ENCODE data around the gene ASAP3. TPM values are rescaled to one million over a fixed set of nuclear protein-coding genes. Genes with fewer than 3 reads are reported as not detected.
A peak's percentile ranks its signal among the peaks of the same experiment; 100 is the strongest.

Gene ASAP3
- total RNA-seq, 1 donor = 0.42 TPM

DNA sequence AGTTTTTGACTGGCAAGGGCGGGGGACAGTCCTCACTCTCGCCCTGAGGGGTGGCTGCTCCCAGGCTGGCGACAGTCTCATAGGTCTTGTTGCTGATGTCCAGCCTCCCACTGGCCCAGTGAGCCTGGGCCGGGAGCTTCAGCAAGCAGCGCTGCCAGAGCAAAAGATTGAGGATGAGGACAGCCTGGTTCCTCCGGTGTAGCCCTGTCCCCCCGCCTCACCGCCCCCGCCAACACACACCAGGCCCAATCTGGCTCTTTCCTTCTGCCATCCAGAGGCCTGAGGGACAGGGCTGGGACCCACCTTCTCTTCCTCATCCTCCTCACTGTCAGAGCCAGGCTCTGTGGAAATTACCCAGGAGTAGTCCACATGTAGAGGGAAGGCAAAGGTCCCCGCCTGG is 50.9 kb downstream of the ASAP3 start:
- no peak overlapping the region for H3K4me3 ChIP-seq (ENCODE audit: low read length)
- H3K27me3 ChIP-seq (ENCODE audit: insufficient read depth, low read length) = no peaks in the 10 kb centered on the region
- no peaks in the 10 kb centered on the region for H3K4me1 ChIP-seq (ENCODE audit: insufficient read depth, low read length)
- no peaks in the 10 kb centered on the region for H3K9me3 ChIP-seq (ENCODE audit: low read depth, low read length)

DNA sequence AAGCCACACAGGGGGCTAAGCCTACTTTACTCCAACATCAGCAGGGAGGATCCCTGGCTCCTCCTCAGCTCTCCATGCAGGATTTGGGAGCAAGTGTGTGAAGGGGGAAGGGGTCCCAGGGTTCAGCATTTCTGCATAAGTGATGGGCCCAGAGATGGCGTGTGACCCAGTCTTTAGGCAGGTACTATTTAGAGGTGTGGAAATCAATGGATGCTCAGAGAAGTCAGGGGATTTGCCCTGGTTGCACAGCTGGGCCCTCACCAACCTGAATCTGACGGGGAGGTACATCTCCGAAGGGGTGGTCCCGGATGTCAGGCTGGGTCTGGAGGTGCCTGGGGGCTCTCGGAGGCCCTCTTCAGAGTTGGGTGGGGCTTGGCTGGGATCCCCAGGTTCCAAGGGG is 52.5 kb downstream of the ASAP3 start:
- peaks cover 1% of the 10 kb centered on the region for H3K27me3 ChIP-seq (ENCODE audit: insufficient read depth, low read length)
- H3K9me3 ChIP-seq (ENCODE audit: low read depth, low read length) = no peaks in the 10 kb centered on the region
- no peak overlapping the region for H3K4me3 ChIP-seq (ENCODE audit: low read length)
- H3K4me1 ChIP-seq (ENCODE audit: insufficient read depth, low read length) = no peaks in the 10 kb centered on the region

DNA sequence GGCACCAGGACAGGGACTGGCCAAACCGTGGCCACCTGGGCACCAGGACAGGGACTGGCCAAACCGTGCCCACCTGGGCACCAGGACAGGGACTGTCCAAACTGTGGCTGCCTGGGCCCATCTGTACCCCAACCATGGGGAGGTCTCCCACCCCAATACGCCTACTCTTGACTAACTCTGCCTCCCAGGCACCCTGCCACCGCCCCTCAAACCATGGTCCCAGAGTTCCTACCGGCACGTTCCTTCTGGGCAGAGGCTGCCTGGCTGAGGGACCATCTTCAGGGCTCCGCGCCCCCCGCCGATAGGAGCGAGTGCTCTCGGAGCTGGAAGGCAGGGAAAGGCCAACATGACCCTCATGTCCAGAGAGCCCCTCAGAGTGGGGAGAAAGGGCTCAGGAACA is 53.2 kb downstream of the ASAP3 start:
- no peaks in the 10 kb centered on the region for H3K9me3 ChIP-seq (ENCODE audit: low read depth, low read length)
- no peak overlapping the region for H3K4me3 ChIP-seq (ENCODE audit: low read length)
- H3K4me1 ChIP-seq (ENCODE audit: insufficient read depth, low read length) = no peaks in the 10 kb centered on the region
- peaks cover 8% of the 10 kb centered on the region for H3K27me3 ChIP-seq (ENCODE audit: insufficient read depth, low read length)

DNA sequence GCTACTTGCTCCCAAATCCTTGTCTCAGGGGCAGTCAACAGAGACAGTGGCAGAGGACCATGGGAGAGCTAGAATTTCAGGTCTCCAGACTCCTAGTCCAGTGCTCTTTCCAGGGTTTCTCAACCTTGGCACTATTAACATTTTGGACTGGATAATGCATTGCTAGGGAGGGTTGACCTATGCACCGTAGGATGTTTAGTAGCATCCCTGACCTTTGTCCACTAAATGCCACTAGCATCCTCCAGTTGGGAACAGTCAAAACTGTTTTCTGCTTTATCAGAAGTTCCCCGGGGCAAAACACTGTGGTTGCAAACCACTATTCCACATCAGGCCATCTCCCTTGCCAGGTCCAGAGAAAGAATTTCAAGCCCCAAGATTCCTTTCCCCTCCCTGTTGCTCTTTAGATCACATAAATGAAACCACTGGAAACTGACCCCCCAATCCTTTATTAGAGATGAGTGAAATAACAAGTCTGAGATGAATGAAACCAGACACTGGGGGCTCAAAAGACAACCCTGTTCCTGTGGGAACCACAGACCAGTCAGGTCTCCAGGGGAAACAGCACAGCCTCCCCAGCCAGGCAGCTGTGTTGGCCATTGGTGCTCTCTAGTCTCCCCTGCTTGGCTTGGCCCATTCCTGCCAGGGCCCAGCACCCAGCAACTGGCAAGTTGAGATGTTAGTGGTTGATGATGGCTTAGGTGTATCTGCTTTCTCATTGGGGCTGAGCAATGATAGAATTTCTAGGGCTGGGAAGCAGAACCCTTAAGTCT is 55.7 kb downstream of the ASAP3 start:
- no peak overlapping the region for H3K4me3 ChIP-seq (ENCODE audit: low read length)
- H3K27me3 ChIP-seq (ENCODE audit: insufficient read depth, low read length) = peaks cover 24% of the 10 kb centered on the region
- no peaks in the 10 kb centered on the region for H3K9me3 ChIP-seq (ENCODE audit: low read depth, low read length)
- peaks cover 9% of the 10 kb centered on the region for H3K4me1 ChIP-seq (ENCODE audit: insufficient read depth, low read length)

DNA sequence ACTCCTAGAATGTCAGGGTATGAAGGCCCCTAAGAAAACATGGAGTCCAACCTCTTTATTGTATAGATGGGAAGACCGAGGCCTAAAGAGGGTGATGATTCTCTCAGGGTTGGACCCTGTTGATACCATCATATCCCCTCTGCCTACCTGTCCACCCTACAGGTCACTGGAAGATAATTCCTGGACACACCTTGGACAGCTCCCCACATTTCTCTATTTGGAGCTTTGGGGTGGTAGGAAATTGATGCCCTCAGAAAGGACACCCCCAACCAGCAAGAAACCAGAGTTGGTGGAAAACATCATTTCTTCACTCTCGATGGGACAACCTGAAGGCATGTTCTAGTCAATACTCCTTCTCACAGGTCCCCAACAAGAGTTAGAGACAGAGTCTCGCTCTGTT is 56.4 kb downstream of the ASAP3 start:
- Histone ChIP-seq H3K4me3 (ENCODE audit: low read length) (no peak overlapping the region), H3K9me3 (ENCODE audit: low read depth, low read length) (no peaks in the 10 kb centered on the region), H3K4me1 (ENCODE audit: insufficient read depth, low read length) (peaks cover 17% of the 10 kb centered on the region), H3K27me3 (ENCODE audit: insufficient read depth, low read length) (peaks cover 27% of the 10 kb centered on the region)

DNA sequence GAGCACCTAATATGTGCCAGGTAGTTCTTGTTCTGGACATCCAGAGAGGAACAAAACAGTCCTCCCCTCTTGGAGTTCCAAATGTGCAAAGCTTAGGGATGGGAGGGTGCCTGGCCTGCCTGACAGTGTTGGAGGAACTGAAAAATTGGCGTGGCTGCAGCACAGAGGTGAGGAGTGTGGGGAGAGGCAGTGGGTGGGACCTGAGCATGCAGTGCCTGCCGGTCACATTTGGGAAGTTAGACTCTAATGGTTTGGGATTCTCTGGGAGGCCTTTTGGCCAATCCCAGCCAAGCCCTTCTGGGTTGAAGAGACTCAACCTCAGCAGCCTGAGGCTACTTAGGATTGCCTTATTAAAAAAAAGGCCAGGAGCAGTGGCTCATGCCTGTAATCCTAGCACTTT is 57.2 kb downstream of the ASAP3 start:
- H3K9me3 ChIP-seq (ENCODE audit: low read depth, low read length) = no peaks in the 10 kb centered on the region
- peaks cover 27% of the 10 kb centered on the region for H3K27me3 ChIP-seq (ENCODE audit: insufficient read depth, low read length)
- no peak overlapping the region for H3K4me3 ChIP-seq (ENCODE audit: low read length)
- H3K4me1 ChIP-seq (ENCODE audit: insufficient read depth, low read length) = peaks cover 24% of the 10 kb centered on the region

DNA sequence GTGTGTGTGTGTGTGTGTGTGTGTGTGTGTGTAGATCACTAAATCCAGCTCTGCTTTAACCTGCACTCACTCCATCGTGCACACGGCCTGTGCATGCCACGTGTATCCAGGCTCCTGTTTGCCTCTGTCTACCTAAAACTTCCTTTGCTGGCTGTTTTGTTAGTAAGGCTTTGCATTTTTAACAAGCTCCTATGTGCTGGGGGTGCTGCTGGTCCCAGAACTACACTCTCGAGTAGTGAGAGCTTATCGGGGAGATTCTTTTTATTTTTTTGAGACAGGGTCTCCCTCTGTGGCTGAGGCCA is 58.8 kb downstream of the ASAP3 start:
- no peaks in the 10 kb centered on the region for H3K9me3 ChIP-seq (ENCODE audit: low read depth, low read length)
- peaks cover 27% of the 10 kb centered on the region for H3K27me3 ChIP-seq (ENCODE audit: insufficient read depth, low read length)
- no peak overlapping the region for H3K4me3 ChIP-seq (ENCODE audit: low read length)
- peaks cover 27% of the 10 kb centered on the region for H3K4me1 ChIP-seq (ENCODE audit: insufficient read depth, low read length)

DNA sequence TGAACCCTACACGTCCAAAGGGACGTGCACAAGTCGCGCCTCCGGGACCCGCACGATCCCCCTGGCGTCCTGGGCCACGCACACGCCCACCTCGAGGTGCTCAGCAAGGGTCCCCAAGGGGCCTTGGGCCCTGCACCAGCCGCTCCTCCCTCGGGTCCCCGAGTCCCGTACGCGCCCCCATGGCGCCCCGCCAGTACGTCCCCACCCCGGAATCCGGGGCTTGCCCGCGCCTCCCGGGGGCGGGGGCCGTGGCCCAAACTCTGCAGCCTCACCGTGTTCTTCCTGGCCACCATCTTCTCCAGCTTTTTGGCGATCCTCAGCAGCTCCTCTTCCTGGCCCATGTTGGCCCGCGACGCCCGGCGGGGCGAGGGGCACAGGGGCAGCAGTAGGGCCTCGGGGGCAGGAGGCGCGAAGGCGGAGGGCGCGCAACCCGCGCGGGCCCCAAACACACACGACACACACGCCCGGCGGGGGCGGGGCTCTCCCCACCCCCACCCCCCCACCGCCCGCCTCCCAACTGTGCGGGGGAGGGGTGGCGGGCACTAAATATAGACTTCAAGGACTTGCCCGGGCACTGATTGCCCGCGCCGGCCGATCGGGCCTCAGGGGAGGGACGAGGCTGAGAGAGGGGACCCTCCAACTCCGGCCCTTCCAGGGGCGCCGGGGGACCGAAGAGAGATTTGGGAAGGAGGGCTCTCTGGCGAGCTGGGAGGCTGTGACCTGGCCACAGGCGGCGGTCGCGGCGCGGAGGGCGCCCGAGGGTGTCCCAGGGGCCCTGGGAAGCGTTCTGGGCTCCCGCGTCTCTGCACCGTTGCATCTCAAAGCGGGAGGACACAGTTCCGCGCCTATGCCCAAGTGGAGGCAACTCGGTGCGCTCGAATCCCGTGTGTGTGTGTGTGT is 59.4 kb downstream of the ASAP3 start, which contains the start of gene TCEA3:
TCEA3 (minus strand) TSS at position 456 of the 900 bp plus-strand sequence; CDS start at position 341, 115 bp downstream.
- H3K4me3 ChIP-seq (ENCODE audit: low read length) = peak within 1 kb of the TSS; percentile 24
- H3K27me3 ChIP-seq (ENCODE audit: insufficient read depth, low read length) = peaks cover 27% of the 10 kb centered on the region
- H3K4me1 ChIP-seq (ENCODE audit: insufficient read depth, low read length) = peaks cover 27% of the 10 kb centered on the region
- H3K9me3 ChIP-seq (ENCODE audit: low read depth, low read length) = no peaks in the 10 kb centered on the region

DNA sequence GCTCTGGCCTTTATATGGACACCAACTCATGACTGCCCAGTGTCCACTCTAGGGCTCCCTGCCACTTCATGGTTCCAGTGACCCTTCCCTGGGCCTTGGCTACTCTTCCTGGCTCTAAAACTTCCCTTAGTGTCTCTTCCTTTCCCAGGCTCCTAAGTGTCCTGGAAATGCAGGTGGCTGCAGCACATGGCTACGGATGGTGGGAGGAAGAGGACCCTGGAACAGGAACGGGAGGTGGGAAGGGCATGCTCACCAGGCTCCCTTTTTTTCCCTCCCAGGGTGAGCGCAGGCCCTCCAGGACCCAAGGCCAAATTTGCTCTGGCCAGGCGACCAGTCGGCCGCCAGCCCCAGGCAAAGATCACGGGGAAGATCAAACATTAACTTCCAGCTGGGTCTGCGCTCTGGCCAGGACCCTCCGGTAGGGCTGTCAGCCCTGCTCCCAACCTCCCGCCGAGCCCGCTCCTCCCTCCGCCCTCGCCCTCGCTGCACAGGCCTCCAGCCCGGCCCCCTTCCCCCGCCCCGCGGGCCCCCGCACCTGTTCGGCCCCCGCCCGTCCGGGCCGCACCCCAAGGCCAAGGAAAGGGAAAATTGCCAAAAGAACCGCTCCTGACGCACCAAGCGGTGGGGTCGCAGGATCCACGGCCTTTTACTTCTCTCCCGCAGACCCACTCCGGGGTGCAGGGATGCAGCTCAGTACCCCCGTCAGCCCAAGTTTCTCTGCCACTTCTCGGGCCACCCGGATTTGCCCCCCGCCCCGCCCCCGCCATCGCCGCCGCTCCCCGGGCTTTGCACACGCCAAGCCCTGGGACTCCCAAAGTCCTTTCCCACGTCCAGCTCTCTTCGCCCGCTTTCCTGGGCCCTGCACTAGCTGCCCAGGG is 60.3 kb downstream of the ASAP3 start:
- peaks cover 27% of the 10 kb centered on the region for H3K27me3 ChIP-seq (ENCODE audit: insufficient read depth, low read length)
- H3K4me3 ChIP-seq (ENCODE audit: low read length) = peak overlapping the region; percentile 24
- no peaks in the 10 kb centered on the region for H3K9me3 ChIP-seq (ENCODE audit: low read depth, low read length)
- peaks cover 27% of the 10 kb centered on the region for H3K4me1 ChIP-seq (ENCODE audit: insufficient read depth, low read length)

DNA sequence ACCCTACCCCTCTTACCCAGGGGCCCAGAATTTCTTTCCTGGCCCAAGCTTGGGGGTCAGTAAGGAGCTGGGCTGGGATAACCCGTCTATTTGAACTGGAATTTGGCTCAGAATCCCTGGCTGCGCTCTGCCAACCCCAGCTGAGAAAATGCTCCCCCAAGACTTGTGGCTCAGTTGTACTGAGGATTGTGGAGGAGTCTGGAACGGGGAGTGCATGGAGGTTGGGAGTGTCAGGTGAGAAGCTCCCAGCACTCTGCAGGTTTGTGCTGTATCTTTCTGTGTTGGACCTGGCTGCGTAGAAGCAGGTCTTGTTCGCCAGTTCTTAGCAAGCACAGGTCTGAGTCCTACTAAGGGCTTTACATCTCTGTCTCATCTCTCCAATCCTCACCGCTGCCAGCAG is 61.0 kb downstream of the ASAP3 start:
- H3K4me1 ChIP-seq (ENCODE audit: insufficient read depth, low read length) = peaks cover 27% of the 10 kb centered on the region
- H3K4me3 ChIP-seq (ENCODE audit: low read length) = no peak overlapping the region
- H3K9me3 ChIP-seq (ENCODE audit: low read depth, low read length) = no peaks in the 10 kb centered on the region
- peaks cover 27% of the 10 kb centered on the region for H3K27me3 ChIP-seq (ENCODE audit: insufficient read depth, low read length)

DNA sequence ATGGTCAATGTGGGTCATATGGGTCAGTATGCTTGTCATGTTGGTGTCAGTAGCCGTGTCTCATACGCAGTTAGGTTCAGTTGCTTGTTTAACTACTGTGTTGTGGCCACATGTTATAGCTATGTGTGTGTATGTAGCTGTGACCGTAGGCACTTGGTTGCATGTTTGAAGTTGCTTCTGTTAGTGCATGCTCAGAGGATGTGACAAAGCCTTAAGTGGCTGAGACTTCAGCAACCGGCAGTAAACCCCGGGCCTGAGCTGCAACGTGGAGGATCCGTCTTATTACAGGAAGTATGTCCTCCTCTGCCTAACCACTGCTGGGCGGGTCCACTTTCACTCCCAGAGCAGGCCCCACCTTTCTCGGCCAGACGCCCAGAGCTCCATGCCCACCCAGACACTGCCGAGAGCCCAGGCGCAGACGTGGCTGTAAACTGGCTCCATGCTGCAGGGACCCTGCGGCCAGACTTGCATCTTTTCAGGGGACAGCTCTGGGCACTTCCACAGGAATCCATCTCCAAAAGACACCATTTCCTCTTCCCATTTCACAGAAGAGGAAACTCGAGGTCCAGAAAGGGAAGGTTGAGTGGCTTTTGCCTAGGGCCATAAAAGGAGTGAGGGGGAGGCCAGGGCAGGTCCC is 61.6 kb downstream of the ASAP3 start:
- Histone ChIP-seq H3K4me1 (ENCODE audit: insufficient read depth, low read length) (peaks cover 27% of the 10 kb centered on the region), H3K4me3 (ENCODE audit: low read length) (no peak overlapping the region), H3K27me3 (ENCODE audit: insufficient read depth, low read length) (peaks cover 27% of the 10 kb centered on the region), H3K9me3 (ENCODE audit: low read depth, low read length) (no peaks in the 10 kb centered on the region)

DNA sequence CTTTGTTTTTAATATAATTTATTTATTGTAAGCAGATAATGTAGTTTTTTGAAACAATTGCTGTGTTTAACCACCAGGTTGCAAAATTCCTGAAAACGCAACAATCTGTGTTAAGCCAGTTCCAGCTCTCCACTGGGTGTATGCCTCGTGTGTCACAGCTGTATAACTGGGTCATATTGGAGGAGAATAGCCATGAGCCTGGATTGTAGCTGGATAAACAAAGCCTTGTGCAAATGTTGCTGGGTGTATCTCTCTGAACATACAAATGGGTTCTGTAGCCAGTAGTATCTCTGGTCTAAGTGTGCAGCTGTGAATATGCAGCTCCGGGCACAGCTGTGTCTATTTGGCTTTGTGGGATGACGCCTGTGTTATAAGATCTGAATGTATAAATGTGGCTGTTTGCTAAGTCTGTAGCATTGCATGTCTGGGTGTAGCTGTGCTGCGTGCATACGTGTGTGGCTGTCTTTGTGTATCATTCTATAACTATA is 62.2 kb downstream of the ASAP3 start:
- Histone ChIP-seq H3K4me1 (ENCODE audit: insufficient read depth, low read length) (peaks cover 27% of the 10 kb centered on the region), H3K9me3 (ENCODE audit: low read depth, low read length) (no peaks in the 10 kb centered on the region), H3K4me3 (ENCODE audit: low read length) (no peak overlapping the region), H3K27me3 (ENCODE audit: insufficient read depth, low read length) (peaks cover 27% of the 10 kb centered on the region)

DNA sequence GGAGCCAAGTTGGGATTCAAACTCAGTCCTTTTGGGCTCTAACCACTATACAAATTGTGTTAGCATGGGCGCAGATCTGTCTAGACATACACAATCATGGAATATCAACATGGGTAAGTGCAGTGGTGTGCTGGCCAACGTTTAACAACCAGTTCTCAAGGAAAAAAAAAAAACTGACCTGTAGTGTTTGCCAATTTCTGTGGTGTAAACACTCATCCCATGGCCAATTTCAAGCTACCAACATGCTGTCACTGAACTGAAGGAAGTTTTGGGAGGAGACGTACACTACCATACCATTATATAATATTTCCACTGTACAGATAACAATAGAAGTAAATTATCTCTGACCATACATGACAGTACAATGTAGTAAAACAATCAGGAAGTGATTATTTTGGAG is 62.6 kb downstream of the ASAP3 start:
- Histone ChIP-seq H3K27me3 (ENCODE audit: insufficient read depth, low read length) (peaks cover 24% of the 10 kb centered on the region), H3K4me1 (ENCODE audit: insufficient read depth, low read length) (peaks cover 27% of the 10 kb centered on the region), H3K4me3 (ENCODE audit: low read length) (no peak overlapping the region), H3K9me3 (ENCODE audit: low read depth, low read length) (no peaks in the 10 kb centered on the region)

DNA sequence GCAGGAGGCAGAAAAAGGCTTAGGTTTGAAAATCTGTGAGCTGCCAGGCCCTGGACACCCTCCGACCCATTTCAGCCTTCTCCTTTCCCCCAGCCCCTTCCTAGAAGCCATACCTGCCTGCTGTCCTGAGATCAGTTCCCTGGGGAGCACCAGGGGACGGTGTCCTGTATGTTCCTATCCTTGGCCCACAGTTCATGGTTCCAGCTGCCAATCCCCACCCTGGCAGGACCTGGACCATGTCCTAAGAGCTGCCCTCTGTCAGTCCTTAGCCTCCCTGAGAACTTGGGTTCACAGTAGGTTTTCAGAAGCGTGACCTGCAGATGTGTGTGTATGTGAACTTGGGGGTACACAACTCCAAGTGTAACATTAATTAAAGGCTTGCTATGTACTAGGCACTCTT is 63.2 kb downstream of the ASAP3 start:
- H3K9me3 ChIP-seq (ENCODE audit: low read depth, low read length) = no peaks in the 10 kb centered on the region
- no peak overlapping the region for H3K4me3 ChIP-seq (ENCODE audit: low read length)
- peaks cover 27% of the 10 kb centered on the region for H3K4me1 ChIP-seq (ENCODE audit: insufficient read depth, low read length)

More for the DNA sequence above, 63.2 kb downstream of the ASAP3 start:
- H3K27me3 ChIP-seq (ENCODE audit: insufficient read depth, low read length) = peaks cover 19% of the 10 kb centered on the region

Data from mononuclear cell (primary cell).